ENCODE measurements around the gene MAPKBP1. TPM values are rescaled to one million over a fixed set of nuclear protein-coding genes. Genes with fewer than 3 reads are reported as not detected.

The MAPKBP1 gene
- total and polyA plus RNA-seq, 2 of the 8 experiments (the other 6 are each of a cell fraction or from before 2014, with no cell fraction given): 4.3 to 11.3 TPM

DNA sequence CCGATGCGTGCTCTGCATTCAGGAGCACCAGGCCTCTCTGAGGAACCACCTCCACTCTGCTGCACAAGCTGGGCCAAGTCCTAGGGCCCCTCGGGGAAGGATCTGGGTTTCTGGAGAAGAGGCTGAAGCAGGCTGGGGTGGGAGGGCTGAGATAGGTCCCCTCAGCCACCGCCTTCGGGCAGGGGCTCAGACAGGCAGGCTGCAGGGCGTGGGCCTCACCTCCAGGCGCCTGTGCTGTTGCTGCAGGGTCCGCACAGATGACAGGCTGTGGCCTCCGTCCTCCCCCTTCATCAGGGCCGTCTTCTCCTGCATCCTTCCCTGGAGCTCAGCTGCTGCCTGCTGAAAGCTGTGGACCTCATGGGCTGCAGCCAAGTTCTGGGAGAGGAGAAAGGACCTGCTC, 79.5 kb downstream of the MAPKBP1 start:
- H3K23ac ChIP-seq (ENCODE audit: insufficient read length): no peak overlapping the region
- no peak overlapping the region for H3K18ac ChIP-seq (ENCODE audit: extremely low read depth, low read length)
- H3K9me3 ChIP-seq (ENCODE audit: insufficient read depth in 2 of 2, low read depth in 1 of 2, low read length in 1 of 2): no peaks in the 10 kb centered on the region
- no peak overlapping the region for H2BK120ac ChIP-seq (replicated peaks; ENCODE audit: low read depth, low read length)
- H2BK20ac ChIP-seq (ENCODE audit: low read length): no peak overlapping the region
- H4K8ac ChIP-seq (ENCODE audit: extremely low read depth, insufficient read depth, low read length): no peak overlapping the region
- 83% methylated on average over 10 of the region's 10 CpGs; no CpG with 5 or more reads in 1 of the 2 experiments for WGBS, 2 experiments (ENCODE audit: extremely low coverage in 1 of 2, insufficient coverage in 1 of 2, insufficient read length in 1 of 2, insufficient replicate concordance in 2 of 2, low coverage in 1 of 2, low lambda C conversion rate in 2 of 2, missing lambda C conversion rate in 1 of 2)
- no peaks in the 10 kb centered on the region for H3K36me3 ChIP-seq (ENCODE audit: control insufficient read depth in 2 of 4, insufficient read depth in 4 of 4, low read length in 3 of 4)
- no peak overlapping the region for H3K9ac ChIP-seq (replicated peaks in 1 of 4; ENCODE audit: extremely low read depth in 1 of 4, low read depth in 3 of 4, low read length in 3 of 4)
- no peak overlapping the region for H3K4me3 ChIP-seq (ENCODE audit: extremely low read depth in 1 of 4, insufficient read depth in 2 of 4, low read depth in 3 of 4, low read length in 4 of 4)
- ChIA-PET POLR2A (ENCODE audit: partially characterized antibody) (interaction anchor here (0.9 to 7.2 kb wide), 5 partner anchors 9 to 26 kb away, joined by 3 to 45 read pairs (median 4); partner anchors contain the start of gene PLA2G4B), CTCF (ENCODE audit: partially characterized antibody) (interaction anchor here (1.0 to 3.5 kb wide), 9 partner anchors 8 to 263 kb away, joined by 3 to 17 read pairs (median 5); no protein-coding TSS in a partner anchor)
- H2BK15ac ChIP-seq (ENCODE audit: low read length): no peak overlapping the region
- no peak overlapping the region for H3K14ac ChIP-seq (ENCODE audit: insufficient read length)
- no peaks in the 10 kb centered on the region for H3K79me1 ChIP-seq (ENCODE audit: low read depth, low read length)
- no peak for FAIRE-seq
- H4K91ac ChIP-seq (replicated peaks; ENCODE audit: insufficient read length, low read length): no peak overlapping the region
- H3K27me3 ChIP-seq (replicated peaks in 1 of 4; ENCODE audit: control insufficient read depth in 3 of 4, extremely low read depth in 1 of 4, insufficient read depth in 3 of 4, low read length in 3 of 4): no peaks in the 10 kb centered on the region; a peak in 1 of 7 replicates
- no peak overlapping the region for H3K27ac ChIP-seq (ENCODE audit: low read depth, low read length)
- no peak overlapping the region for H3K4me2 ChIP-seq (ENCODE audit: insufficient read depth in 1 of 2, low read depth in 2 of 2, low read length in 2 of 2)
- 0 out of 2 replicates have a peak overlapping the region, but pooled peaks have one; percentile 44 for H2BK5ac ChIP-seq (ENCODE audit: low read depth, low read length)
- 0 out of 2 replicates have a peak, but pooled peaks cover 2% of the 10 kb centered on the region for H3K23me2 ChIP-seq (ENCODE audit: low read depth, low read length)
- no peaks in the 10 kb centered on the region for H4K20me1 ChIP-seq (replicated peaks in 1 of 2; ENCODE audit: control insufficient read depth in 1 of 2, insufficient read depth in 2 of 2, low read length in 2 of 2)
- no peak overlapping the region for H2AK5ac ChIP-seq (ENCODE audit: low read depth, low read length)
- no peak overlapping the region for H2AFZ ChIP-seq (ENCODE audit: low read length)
- H3K4ac ChIP-seq (replicated peaks; ENCODE audit: insufficient read length, low read depth, low read length): no peak overlapping the region
- peaks cover 0 to 11% (median 2%) of the 10 kb centered on the region in 4 experiments; a peak in 3 of 7 replicates for H3K4me1 ChIP-seq (replicated peaks in 1 of 4; ENCODE audit: control insufficient read depth in 3 of 4, insufficient read depth in 4 of 4, low read length in 3 of 4)
- H3K56ac ChIP-seq (replicated peaks; ENCODE audit: insufficient read length, low read depth, low read length): no peak overlapping the region
- no peak overlapping the region for H2BK12ac ChIP-seq (ENCODE audit: low read depth, low read length)
- no peak overlapping the region for H4K5ac ChIP-seq (ENCODE audit: insufficient read length, low read depth, low read length)
- DNase-seq (ENCODE audit: low read depth in 1 of 2, low spot score in 2 of 2): no peak
- H3K79me2 ChIP-seq (ENCODE audit: control insufficient read depth in 1 of 2, insufficient read depth in 2 of 2, low read length in 2 of 2): no peaks in the 10 kb centered on the region
- TF ChIP-seq RBBP5 (IDR thresholded peaks at IDR 0.05; ENCODE audit: borderline replicate concordance, low read depth, low read length) (no peak), JUND (IDR thresholded peaks at IDR 0.05; ENCODE audit: low read length) (no peak), RNF2 (IDR thresholded peaks at IDR 0.05; ENCODE audit: borderline replicate concordance, low read depth, low read length, missing control alignments, poor library complexity, severe bottlenecking) (no peak), SIN3A (conservative IDR thresholded peaks at IDR 0.05 in 1 of 2, IDR thresholded peaks at IDR 0.05 in 1 of 2; ENCODE audit: low read depth in 1 of 2, low read length in 2 of 2) (no peak), NRF1 (IDR thresholded peaks at IDR 0.05; ENCODE audit: low read depth, low read length) (no peak), MAFK (IDR thresholded peaks at IDR 0.05; ENCODE audit: low read depth, low read length) (no peak), POLR2AphosphoS5 (IDR thresholded peaks at IDR 0.05; ENCODE audit: low read depth, low read length) (no peak), CHD1 (IDR thresholded peaks at IDR 0.05; ENCODE audit: low read depth, low read length) (no peak), POLR2A (IDR thresholded peaks at IDR 0.05; ENCODE audit: control extremely low read depth in 1 of 2, low read depth in 2 of 2, low read length in 2 of 2) (no peak), PHF8 (conservative IDR thresholded peaks at IDR 0.05; ENCODE audit: low read depth, low read length) (no peak), EGR1 (IDR thresholded peaks at IDR 0.05; ENCODE audit: borderline replicate concordance, low read depth, low read length) (no peak), SP2 (IDR thresholded peaks at IDR 0.05; ENCODE audit: low read length) (no peak), SP1 (IDR thresholded peaks at IDR 0.05; ENCODE audit: low read depth, low read length) (no peak)

All from H1 (cell line).